HG03103 (cell line): ENCODE results near the gene VAPA.
"Not testable (repeated sequence)": the region's sequence is repeated elsewhere in the genome, so short reads cannot be mapped to it uniquely, and the experiment has no call there.

ENCODE experiments used
- ATAC-seq: cut with Tn5 transposase; IDR thresholded peaks from one replicate; pipeline ENCODE4 v1.9.1; 2021; ENCODE audit warnings: low read depth; ENCODE audit not compliant: unreplicated experiment

The VAPA gene

GRCh38 chr18:9912285-9912684, 1.5 kb upstream of the VAPA start:
- not testable (repeated sequence) for ATAC-seq

- no peak for ATAC-seq
These were observed 678 bp upstream of the VAPA start for GRCh38 chr18:9913151-9913525.

GRCh38 chr18:9914334-9914583, 443 bp downstream of the VAPA start:
- ATAC-seq: peak; percentile 11

GRCh38 chr18:9914584-9915290, 921 bp downstream of the VAPA start:
- peak; percentile 22 for ATAC-seq

GRCh38 chr18:9915291-9916076, 1.7 kb downstream of the VAPA start:
- ATAC-seq: no peak

- no peak for ATAC-seq
These were observed 2.3 kb downstream of the VAPA start for GRCh38 chr18:9916077-9916639.

- ATAC-seq: no peak
These were observed 3.0 kb downstream of the VAPA start for GRCh38 chr18:9916808-9917207.

- ATAC-seq: no peak
These were observed 4.3 kb downstream of the VAPA start for GRCh38 chr18:9918016-9918680.

- no peak for ATAC-seq
These were observed 5.9 kb downstream of the VAPA start for GRCh38 chr18:9919564-9920232.

- no peak for ATAC-seq
These were observed 8.9 kb downstream of the VAPA start for GRCh38 chr18:9922592-9923311.

- ATAC-seq: no peak
These were observed 10.6 kb downstream of the VAPA start for GRCh38 chr18:9924371-9924943.

- no peak for ATAC-seq
These were observed 11.6 kb downstream of the VAPA start for GRCh38 chr18:9925369-9925768.

GRCh38 chr18:9925795-9926194, 12.0 kb downstream of the VAPA start:
- ATAC-seq: no peak

GRCh38 chr18:9926223-9926894, 12.5 kb downstream of the VAPA start:
- ATAC-seq: no peak

- ATAC-seq: no peak
These were observed 13.2 kb downstream of the VAPA start for GRCh38 chr18:9926977-9927376.

- ATAC-seq: no peak
These were observed 13.7 kb downstream of the VAPA start for GRCh38 chr18:9927392-9928063.

- no peak for ATAC-seq
These were observed 14.9 kb downstream of the VAPA start for GRCh38 chr18:9928646-9929259.

- no peak for ATAC-seq
These were observed 16.6 kb downstream of the VAPA start for GRCh38 chr18:9930299-9930884.
